Measurements from ENCODE around the gene XXYLT1. TPM values are rescaled to one million over a fixed set of nuclear protein-coding genes. Genes with fewer than 3 reads are reported as not detected.

Gene XXYLT1
- total RNA-seq, 1 experiment from 2014 or later, result 23.4 TPM

- TF ChIP-seq PRRX2 (CRISPR knock-in tag; IDR thresholded peaks at IDR 0.05), result no peak
- TF ChIP-seq PREB (CRISPR knock-in tag; IDR thresholded peaks at IDR 0.05; ENCODE audit: borderline replicate concordance), result no peak
- TF ChIP-seq ATF6 (CRISPR knock-in tag; IDR thresholded peaks at IDR 0.05), result no peak
- TF ChIP-seq HMGXB4 (CRISPR knock-in tag; IDR thresholded peaks at IDR 0.05), result no peak
- TF ChIP-seq FOXK1 (CRISPR knock-in tag; IDR thresholded peaks at IDR 0.05), result no peak
- no peak for TF ChIP-seq CREM (CRISPR knock-in tag; IDR thresholded peaks at IDR 0.05)
- TF ChIP-seq CTCF (IDR thresholded peaks at IDR 0.05), result no peak
- no peak for TF ChIP-seq MLX (CRISPR knock-in tag; IDR thresholded peaks at IDR 0.05)
- TF ChIP-seq AR (CRISPR knock-in tag; IDR thresholded peaks at IDR 0.05), result no peak
- TF ChIP-seq CDX4 (CRISPR knock-in tag; IDR thresholded peaks at IDR 0.05; ENCODE audit: borderline replicate concordance), result no peak
- no peak for TF ChIP-seq ZNF423 (CRISPR knock-in tag; IDR thresholded peaks at IDR 0.05)
- no peak for TF ChIP-seq E2F4 (CRISPR knock-in tag; IDR thresholded peaks at IDR 0.05; ENCODE audit: borderline replicate concordance, low read depth)
- TF ChIP-seq ARID4B (CRISPR knock-in tag; IDR thresholded peaks at IDR 0.05; ENCODE audit: borderline replicate concordance), result no peak
- TF ChIP-seq ETV6 (CRISPR knock-in tag; IDR thresholded peaks at IDR 0.05), result no peak
- no peak for TF ChIP-seq NR2C2 (CRISPR knock-in tag; IDR thresholded peaks at IDR 0.05)
- no peak for TF ChIP-seq ZNF512 (CRISPR knock-in tag; IDR thresholded peaks at IDR 0.05; ENCODE audit: borderline replicate concordance)
- Mint-ChIP-seq H3K9me3 (no peaks in the 10 kb centered on the region), H3K4me1 (peaks cover 35% of the 10 kb centered on the region), H3K36me3 (peaks cover 7% of the 10 kb centered on the region), H3K27ac (no peak overlapping the region), H3K27me3 (ENCODE audit: low read depth) (no peaks in the 10 kb centered on the region), H3K4me3 (no peak overlapping the region)
- ATAC-seq (no peak), DNase-seq (ENCODE audit: low spot score) (no peak)
- ChIA-PET CTCF (interaction anchor here (1.0 to 1.4 kb wide), 2 partner anchors 8 to 592 kb away, joined by 4 read pairs; partner anchors contain the start of genes LSG1 and XXYLT1), POLR2A (no interaction called here)
Observed at GRCh38 chr3:195263193-195263924, 7.6 kb downstream of the XXYLT1 start.

Data from WTC11 (cell line).